ENCODE measurements around the gene MAP4K2. TPM values are rescaled to one million over a fixed set of nuclear protein-coding genes. Genes with fewer than 3 reads are reported as not detected.

MAP4K2 gene
- total RNA-seq, 2 experiments from 2014 or later = 86.6 to 91.2 TPM

DNA sequence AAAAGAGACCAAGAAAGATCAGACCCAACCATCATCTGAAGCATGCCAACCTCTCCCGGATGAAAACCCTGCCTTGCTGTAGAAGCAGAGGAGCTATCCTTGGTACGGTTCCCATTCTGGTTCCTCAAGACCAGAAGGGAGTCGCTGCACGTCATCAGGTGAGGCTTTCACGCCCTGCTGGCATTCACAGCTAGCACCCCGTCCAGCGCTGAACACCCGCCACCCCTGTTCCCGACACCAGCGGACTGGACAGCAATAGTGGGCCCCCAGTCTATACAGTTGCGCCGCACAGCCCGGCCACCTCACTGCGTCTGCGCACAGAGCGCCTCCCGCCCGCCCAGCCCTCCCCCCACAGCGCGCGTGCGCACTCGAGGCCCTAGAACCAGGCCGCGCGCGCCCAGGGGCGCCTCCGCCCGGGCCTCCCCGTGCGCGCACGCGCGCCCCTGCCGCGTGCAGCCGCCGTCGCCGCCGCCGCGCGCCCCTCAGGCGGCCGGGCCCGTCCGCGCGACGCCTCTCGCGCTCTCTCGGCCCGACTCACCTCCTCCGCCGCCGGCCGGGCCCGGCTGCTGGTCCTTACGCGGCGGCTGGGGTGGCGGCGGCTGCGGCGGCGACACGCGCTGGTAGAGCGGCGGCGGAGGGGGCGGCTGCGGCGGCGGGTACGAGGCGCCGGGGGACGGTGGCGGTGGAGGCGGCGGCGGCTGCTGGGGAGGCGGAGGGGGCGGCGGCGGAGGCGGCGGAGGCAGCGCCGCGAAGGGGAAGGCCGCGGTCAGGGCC, 25.4 kb downstream of the MAP4K2 start:
- CTCF ChIA-PET = interaction anchor here (0.6 to 1.9 kb wide), 2 partner anchors 10 to 72 kb away, joined by 3 to 4 read pairs; no protein-coding TSS in a partner anchor
- Mint-ChIP-seq H3K36me3 (ENCODE audit: low read depth) (peaks cover 50% of the 10 kb centered on the region), H3K9me3 (no peaks in the 10 kb centered on the region), H3K4me1 (peaks cover 65% of the 10 kb centered on the region), H3K4me3 (peak overlapping the region; percentile 97), H3K27me3 (no peaks in the 10 kb centered on the region), H3K27ac (peak overlapping the region; percentile 74)
- POLR2A ChIA-PET = interaction anchor here (1.7 kb wide), 1 partner anchor 33 kb away, joined by 6 read pairs; no protein-coding TSS in a partner anchor
- DNase-seq = peak; percentile 82

DNA sequence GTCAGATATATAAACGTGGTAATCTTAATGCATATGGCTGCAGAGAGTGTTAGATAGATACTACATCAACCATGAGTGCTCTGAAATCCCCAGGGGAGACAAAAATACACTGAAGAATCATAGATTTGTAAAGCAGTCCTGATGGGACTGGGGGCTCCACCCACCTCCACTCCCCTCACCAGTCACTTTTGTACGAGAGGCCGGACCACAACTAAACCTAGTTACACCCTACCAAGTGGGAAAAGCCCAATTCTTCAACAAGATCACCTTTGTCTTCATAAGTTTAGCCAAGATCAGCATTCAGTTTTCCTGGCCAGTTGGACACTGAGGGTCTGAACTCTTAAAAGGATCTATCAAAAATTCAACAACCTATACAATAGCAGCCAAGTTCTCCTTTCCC, 26.1 kb downstream of the MAP4K2 start:
- peaks cover 57% of the 10 kb centered on the region for H3K36me3 Mint-ChIP-seq (ENCODE audit: low read depth)
- ChIA-PET CTCF (interaction anchor here (0.9 to 7.6 kb wide), 4 partner anchors 9 to 75 kb away, joined by 3 to 51 read pairs (median 4); no protein-coding TSS in a partner anchor), POLR2A (interaction anchor here (1.7 kb wide), 1 partner anchor 32 kb away, joined by 6 read pairs; no protein-coding TSS in a partner anchor)
- no peaks in the 10 kb centered on the region for H3K9me3 Mint-ChIP-seq
- peak overlapping the region; percentile 74 for H3K27ac Mint-ChIP-seq
- peak overlapping the region; percentile 97 for H3K4me3 Mint-ChIP-seq
- peaks cover 72% of the 10 kb centered on the region for H3K4me1 Mint-ChIP-seq
- no peak for DNase-seq
- no peaks in the 10 kb centered on the region for H3K27me3 Mint-ChIP-seq

DNA sequence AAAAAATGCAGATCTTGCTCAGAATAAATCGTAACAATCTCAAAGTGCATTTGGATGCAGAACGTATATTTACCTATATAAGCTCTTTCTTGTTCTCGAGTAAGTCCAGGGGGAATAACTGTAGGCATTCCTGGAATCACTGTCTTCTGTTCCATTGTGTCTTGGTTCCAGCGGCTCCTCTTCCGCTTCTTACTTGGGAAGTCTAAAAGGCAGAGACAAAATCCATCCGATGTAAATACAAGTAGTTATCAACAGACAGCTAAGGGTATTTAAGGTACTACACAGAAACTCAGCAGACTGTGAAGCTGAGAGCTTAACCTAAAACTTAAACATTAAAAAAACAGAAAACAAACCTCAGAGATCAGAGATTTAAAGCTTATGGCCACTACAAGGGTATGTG, 26.6 kb downstream of the MAP4K2 start:
- peak overlapping the region; percentile 74 for H3K27ac Mint-ChIP-seq
- ChIA-PET CTCF (interaction anchor here (0.9 to 7.6 kb wide), 4 partner anchors 9 to 76 kb away, joined by 3 to 51 read pairs (median 4); no protein-coding TSS in a partner anchor), POLR2A (interaction anchor here (1.7 kb wide), 1 partner anchor 32 kb away, joined by 6 read pairs; no protein-coding TSS in a partner anchor)
- no peak for DNase-seq
- H3K4me1 Mint-ChIP-seq = peaks cover 77% of the 10 kb centered on the region
- no peaks in the 10 kb centered on the region for H3K9me3 Mint-ChIP-seq
- peaks cover 61% of the 10 kb centered on the region for H3K36me3 Mint-ChIP-seq (ENCODE audit: low read depth)
- peak overlapping the region; percentile 97 for H3K4me3 Mint-ChIP-seq
- no peaks in the 10 kb centered on the region for H3K27me3 Mint-ChIP-seq

DNA sequence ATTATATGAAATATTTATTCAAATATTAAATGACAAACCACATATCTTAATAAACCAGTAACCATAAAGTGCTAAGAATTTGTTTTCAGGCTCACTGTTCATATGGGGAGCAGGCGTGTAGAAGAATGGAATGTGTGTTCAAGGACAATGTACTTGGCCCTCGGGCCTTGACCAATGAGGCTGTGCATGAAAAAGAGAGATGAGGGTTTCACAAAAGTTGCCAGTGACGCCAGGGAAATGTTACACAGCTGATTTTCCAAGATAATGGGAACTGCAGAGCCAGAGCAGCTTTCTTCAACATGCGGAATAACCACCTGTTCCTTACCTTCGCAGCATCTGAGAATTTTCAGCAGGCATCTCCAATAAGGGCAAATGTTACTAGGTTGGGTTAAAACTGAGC, 28.9 kb downstream of the MAP4K2 start:
- no peak for DNase-seq
- Mint-ChIP-seq H3K27ac (no peak overlapping the region), H3K27me3 (no peaks in the 10 kb centered on the region), H3K36me3 (ENCODE audit: low read depth) (peaks cover 83% of the 10 kb centered on the region), H3K4me3 (no peak overlapping the region), H3K4me1 (peaks cover 73% of the 10 kb centered on the region), H3K9me3 (no peaks in the 10 kb centered on the region)
- ChIA-PET CTCF (interaction anchor here (1.1 to 7.6 kb wide), 3 partner anchors 12 to 85 kb away, joined by 3 to 51 read pairs (median 4); partner anchors contain the start of gene RASGRP2), POLR2A (no interaction called here)

DNA sequence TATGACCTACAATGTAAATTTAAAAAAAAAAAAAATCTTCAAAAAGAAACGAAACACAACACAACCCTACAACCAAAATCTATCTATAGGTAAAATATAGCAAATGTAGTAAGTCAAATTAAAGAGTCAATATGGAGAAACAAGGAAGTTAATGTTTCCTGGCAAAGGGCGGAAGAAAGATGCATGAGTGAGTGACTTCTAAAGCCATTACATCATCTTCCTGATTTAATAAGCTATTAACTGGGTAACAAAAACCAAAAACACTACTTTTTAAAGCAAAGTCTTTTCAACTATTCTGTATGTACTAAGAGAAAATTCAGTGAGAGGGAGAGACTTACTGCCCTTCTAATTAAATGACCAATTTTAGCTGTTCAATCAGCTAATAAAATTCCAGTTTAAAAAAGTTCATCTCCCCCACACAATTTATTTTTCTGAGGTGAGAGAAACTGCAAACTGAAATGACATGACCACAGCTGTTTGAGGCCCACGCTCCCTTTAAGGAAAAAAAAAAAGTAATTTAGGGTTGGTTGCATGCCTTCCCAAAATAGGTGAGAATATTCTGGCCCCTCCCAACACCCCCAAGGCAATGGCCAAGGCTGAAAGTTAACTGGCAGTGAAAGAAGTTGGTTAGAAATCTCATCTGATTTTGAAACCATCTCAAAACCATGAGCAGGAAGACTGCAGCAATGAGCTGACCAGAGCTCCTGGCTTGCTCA, 30.6 kb downstream of the MAP4K2 start:
- peak overlapping the region; percentile 81 for H3K27ac Mint-ChIP-seq
- ChIA-PET CTCF (interaction anchor here (0.7 to 7.6 kb wide), 3 partner anchors 10 to 47 kb away, joined by 3 to 51 read pairs (median 3); no protein-coding TSS in a partner anchor), POLR2A (interaction anchor here (0.6 to 1.4 kb wide), 2 partner anchors 20 to 27 kb away, joined by 3 to 8 read pairs; no protein-coding TSS in a partner anchor)
- no peaks in the 10 kb centered on the region for H3K27me3 Mint-ChIP-seq
- no peaks in the 10 kb centered on the region for H3K9me3 Mint-ChIP-seq
- no peak for DNase-seq
- H3K36me3 Mint-ChIP-seq (ENCODE audit: low read depth) = peaks cover 97% of the 10 kb centered on the region
- H3K4me1 Mint-ChIP-seq = peaks cover 89% of the 10 kb centered on the region
- peak overlapping the region; percentile 35 for H3K4me3 Mint-ChIP-seq

DNA sequence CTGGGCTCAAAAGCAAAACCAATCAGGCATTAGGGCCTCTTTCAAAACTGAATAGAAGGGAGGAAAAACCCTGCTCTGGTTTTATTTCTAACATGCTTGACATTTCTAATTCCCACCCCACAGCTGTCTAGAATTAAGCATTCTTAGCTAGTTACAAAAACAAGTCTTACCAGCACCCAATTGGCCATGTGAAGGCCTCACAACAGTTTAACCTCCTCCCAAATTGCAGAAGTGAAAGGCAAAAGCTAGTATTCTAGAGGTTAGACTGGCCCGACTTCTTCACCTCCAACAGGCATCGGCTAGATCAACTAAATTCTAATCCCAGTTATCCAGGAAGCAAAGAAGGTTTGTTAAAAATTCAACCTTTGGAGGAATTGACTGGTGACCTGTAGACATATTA, 31.2 kb downstream of the MAP4K2 start:
- ChIA-PET POLR2A (interaction anchor here (1.4 kb wide), 1 partner anchor 27 kb away, joined by 3 read pairs; no protein-coding TSS in a partner anchor), CTCF (interaction anchor here (1.1 to 7.6 kb wide), 3 partner anchors 9 to 27 kb away, joined by 3 to 51 read pairs (median 5); partner anchors contain the start of gene RASGRP2)
- Mint-ChIP-seq H3K27ac (peak overlapping the region; percentile 81), H3K27me3 (no peaks in the 10 kb centered on the region), H3K4me1 (peaks cover 91% of the 10 kb centered on the region), H3K9me3 (no peaks in the 10 kb centered on the region), H3K4me3 (no peak overlapping the region), H3K36me3 (ENCODE audit: low read depth) (peaks cover 97% of the 10 kb centered on the region)
- no peak for DNase-seq

DNA sequence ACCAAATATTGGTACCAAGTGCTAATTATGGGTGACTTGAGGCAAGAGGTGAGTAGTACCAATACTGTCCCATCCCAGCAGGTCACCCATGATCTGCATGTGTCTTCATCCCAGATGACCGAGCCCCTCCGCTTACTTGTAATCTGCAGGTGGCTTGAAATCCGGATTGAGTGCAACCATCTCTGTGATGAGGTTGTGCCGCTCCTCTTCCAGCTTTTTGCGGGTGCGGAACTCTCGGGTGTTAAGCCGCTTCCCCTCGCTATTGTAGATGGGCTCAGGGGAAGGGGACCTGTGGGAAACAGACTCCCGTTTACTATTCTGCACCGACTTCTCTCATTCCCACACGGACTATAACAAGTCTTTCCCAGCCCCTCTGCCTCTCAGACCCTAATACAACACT, 32.9 kb downstream of the MAP4K2 start:
- H3K4me1 Mint-ChIP-seq = peaks cover 86% of the 10 kb centered on the region

DNA sequence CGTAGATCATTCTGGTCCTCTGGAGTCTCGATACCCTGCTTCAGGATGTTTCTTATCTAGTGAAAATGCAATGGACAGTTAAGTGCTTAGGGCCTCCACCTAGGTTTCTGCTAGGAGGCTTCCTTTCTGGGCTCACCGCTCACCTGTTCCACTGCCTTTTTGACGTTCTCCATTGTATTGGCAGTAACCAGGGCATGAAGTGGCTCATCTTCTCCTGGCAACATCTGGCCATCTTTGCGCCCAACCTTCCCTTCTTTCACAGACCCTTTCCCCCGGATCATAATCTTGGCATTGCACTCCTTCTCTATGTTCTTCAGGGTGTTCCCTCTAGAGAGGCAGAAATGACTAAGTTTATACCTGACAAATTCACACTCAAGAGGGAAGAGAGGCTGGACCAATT, 33.7 kb downstream of the MAP4K2 start:
- Mint-ChIP-seq H3K4me3 (no peak overlapping the region), H3K9me3 (no peaks in the 10 kb centered on the region), H3K4me1 (peaks cover 86% of the 10 kb centered on the region), H3K27ac (peak overlapping the region; percentile 27), H3K36me3 (ENCODE audit: low read depth) (peaks cover 91% of the 10 kb centered on the region), H3K27me3 (no peaks in the 10 kb centered on the region)
- ChIA-PET CTCF (interaction anchor here (1.1 kb wide), 1 partner anchor 9 kb away, joined by 5 read pairs; the partner anchor contains the start of gene PYGM), POLR2A (no interaction called here)
- no peak for DNase-seq

More for the DNA sequence above, 32.9 kb downstream of the MAP4K2 start:
- Mint-ChIP-seq H3K27ac (no peak overlapping the region), H3K4me3 (no peak overlapping the region), H3K36me3 (ENCODE audit: low read depth) (peaks cover 91% of the 10 kb centered on the region), H3K27me3 (no peaks in the 10 kb centered on the region), H3K9me3 (no peaks in the 10 kb centered on the region)
- POLR2A ChIA-PET = no interaction called here
- CTCF ChIA-PET = interaction anchor here (1.5 to 7.6 kb wide), 2 partner anchors 8 to 27 kb away, joined by 4 to 51 read pairs; no protein-coding TSS in a partner anchor
- DNase-seq = no peak

DNA sequence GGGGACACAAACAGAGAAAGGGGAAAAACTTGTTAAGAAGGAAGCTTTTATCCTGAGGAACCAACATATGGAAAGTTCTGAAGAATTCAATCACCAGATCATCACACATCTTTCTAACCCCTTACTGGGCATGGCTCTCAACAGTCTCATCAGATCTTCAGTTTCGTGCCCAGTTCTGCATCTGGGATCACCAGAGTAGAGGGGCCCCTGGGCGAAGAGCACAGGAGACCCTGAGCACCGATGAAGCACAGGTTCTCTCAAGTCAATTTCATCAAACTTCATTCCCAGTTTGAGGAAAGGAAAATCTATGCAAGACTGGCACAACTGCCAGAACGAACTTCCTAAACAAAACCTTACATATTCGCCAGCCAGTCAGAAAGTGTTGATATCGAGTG, 34.7 kb downstream of the MAP4K2 start:
- H3K4me1 Mint-ChIP-seq = peaks cover 87% of the 10 kb centered on the region
- H3K27ac Mint-ChIP-seq = peak overlapping the region; percentile 14
- no peaks in the 10 kb centered on the region for H3K9me3 Mint-ChIP-seq
- H3K27me3 Mint-ChIP-seq = no peaks in the 10 kb centered on the region
- DNase-seq = no peak
- CTCF ChIA-PET = interaction anchor here (1.0 to 1.3 kb wide), 4 partner anchors 8 to 229 kb away, joined by 3 to 5 read pairs (median 4); partner anchors contain the start of genes BATF2, PYGM and SF1
- POLR2A ChIA-PET = no interaction called here
- H3K4me3 Mint-ChIP-seq = no peak overlapping the region
- peaks cover 92% of the 10 kb centered on the region for H3K36me3 Mint-ChIP-seq (ENCODE audit: low read depth)

DNA sequence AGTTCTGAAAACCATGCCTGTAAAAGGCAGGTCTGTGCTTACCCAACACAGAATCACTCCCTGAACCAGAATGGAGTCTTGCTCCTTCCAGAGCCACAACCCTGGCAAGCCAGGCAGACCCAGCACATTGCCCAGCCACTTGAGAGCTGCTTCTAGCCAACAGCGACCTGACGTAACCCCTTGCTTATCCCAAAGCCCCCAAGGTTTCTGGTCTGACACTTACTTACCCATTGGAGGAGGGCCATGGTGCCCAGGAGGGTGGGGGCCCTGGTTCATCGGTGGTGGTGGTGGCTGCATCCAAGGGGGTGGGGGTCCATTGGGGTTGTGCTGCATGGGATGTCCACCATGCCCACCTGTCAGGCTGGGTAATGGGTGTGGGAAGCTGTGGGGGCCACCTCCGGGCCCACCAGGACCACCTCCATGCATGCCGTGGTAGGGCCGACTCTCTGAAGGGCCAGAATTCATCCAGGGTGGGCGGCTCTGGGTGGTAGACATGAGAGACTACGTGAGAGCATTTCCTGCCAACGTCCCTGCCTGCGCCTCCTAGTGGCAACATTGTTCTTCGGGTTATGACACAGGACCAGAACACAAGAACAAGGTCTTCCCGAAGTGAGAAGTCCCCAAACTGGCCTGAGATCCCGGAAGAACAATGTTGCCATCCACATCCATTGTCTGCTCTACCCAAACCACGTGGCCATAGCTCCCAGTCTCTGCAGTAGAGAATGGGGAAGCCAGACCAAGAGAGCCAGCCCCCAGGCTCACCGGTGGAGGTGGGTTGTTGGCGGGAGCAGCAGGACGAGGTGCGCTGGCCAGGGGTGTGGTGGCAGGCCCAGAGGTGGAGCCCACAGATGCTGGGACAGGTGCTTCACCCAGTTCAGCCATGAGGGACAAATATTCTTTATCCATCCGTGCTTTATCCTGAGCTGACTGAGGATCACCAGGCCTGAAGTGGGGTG, 35.4 kb downstream of the MAP4K2 start:
- ChIA-PET POLR2A (no interaction called here), CTCF (interaction anchor here (1.0 to 1.3 kb wide), 4 partner anchors 8 to 229 kb away, joined by 3 to 5 read pairs (median 4); partner anchors contain the start of genes BATF2, PYGM and SF1)
- Mint-ChIP-seq H3K9me3 (no peaks in the 10 kb centered on the region), H3K27me3 (no peaks in the 10 kb centered on the region), H3K36me3 (ENCODE audit: low read depth) (peaks cover 92% of the 10 kb centered on the region), H3K4me3 (no peak overlapping the region), H3K27ac (peak overlapping the region; percentile 91), H3K4me1 (peaks cover 87% of the 10 kb centered on the region)
- DNase-seq = peak; percentile 91

DNA sequence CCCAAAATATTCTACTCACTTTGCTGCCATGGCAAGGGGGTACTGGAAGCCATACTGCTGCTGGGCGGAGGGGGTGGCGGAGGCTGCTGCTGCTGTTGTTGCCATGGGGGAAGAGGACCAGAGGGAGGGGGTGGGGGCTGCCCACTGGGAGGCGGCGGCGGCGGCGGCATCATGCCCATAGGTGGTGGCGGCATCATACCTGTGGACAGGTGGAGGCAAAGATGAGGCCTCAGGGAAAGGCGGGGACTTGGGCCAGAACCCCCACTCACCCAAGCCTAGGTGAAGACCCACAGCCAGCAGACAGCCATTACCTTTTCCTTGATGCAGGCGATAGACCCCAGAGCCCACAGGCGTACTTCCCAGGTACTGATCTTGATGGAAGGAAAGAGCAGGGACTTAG, 36.1 kb downstream of the MAP4K2 start:
- H3K4me1 Mint-ChIP-seq = peaks cover 87% of the 10 kb centered on the region
- no peak for DNase-seq
- no peaks in the 10 kb centered on the region for H3K9me3 Mint-ChIP-seq
- H3K36me3 Mint-ChIP-seq (ENCODE audit: low read depth) = peaks cover 92% of the 10 kb centered on the region
- CTCF ChIA-PET = interaction anchor here (1.1 to 1.2 kb wide), 2 partner anchors 18 to 230 kb away, joined by 3 read pairs; partner anchors contain the start of gene BATF2
- no peaks in the 10 kb centered on the region for H3K27me3 Mint-ChIP-seq
- POLR2A ChIA-PET = no interaction called here
- peak overlapping the region; percentile 91 for H3K27ac Mint-ChIP-seq
- no peak overlapping the region for H3K4me3 Mint-ChIP-seq

Measured in activated CD4-positive, alpha-beta T cell treated with anti-CD3 and anti-CD28 coated beads, Interleukin-2, amount 10 ng/mL, durations not matched to agents 7 days and 5 days (primary cell).